Measurements from ENCODE around the gene CD96.

GRCh38 chr3:111677007-111677392 is 135.0 kb downstream of the CD96 start:
- TF ChIP-seq, protein P1, sequence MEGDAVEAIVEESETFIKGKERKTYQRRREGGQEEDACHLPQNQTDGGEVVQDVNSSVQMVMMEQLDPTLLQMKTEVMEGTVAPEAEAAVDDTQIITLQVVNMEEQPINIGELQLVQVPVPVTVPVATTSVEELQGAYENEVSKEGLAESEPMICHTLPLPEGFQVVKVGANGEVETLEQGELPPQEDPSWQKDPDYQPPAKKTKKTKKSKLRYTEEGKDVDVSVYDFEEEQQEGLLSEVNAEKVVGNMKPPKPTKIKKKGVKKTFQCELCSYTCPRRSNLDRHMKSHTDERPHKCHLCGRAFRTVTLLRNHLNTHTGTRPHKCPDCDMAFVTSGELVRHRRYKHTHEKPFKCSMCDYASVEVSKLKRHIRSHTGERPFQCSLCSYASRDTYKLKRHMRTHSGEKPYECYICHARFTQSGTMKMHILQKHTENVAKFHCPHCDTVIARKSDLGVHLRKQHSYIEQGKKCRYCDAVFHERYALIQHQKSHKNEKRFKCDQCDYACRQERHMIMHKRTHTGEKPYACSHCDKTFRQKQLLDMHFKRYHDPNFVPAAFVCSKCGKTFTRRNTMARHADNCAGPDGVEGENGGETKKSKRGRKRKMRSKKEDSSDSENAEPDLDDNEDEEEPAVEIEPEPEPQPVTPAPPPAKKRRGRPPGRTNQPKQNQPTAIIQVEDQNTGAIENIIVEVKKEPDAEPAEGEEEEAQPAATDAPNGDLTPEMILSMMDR (IDR thresholded peaks at IDR 0.05 in 8 of 11, conservative IDR thresholded peaks at IDR 0.05 in 3 of 11) = no peak
- TF ChIP-seq POLR2A (IDR thresholded peaks at IDR 0.05) (no peak), POLR2AphosphoS5 (IDR thresholded peaks at IDR 0.05) (no peak)

All from spleen (tissue), 7 donors.